CD4-positive, alpha-beta T cell treated with Interleukin-17A for 4 hours (primary cell): Measurements from ENCODE around the gene IVD.

Experiments
- DNase-seq: peaks from one replicate; pipeline ENCODE4 v3.0.0-alpha.2; 2020; ENCODE audit warnings: mixed read lengths

Gene IVD

GRCh38 chr15:40416056-40416455 lies 10.5 kb downstream of the IVD start:
- DNase-seq = no peak

- no peak for DNase-seq
Observed at GRCh38 chr15:40418126-40418525, 12.5 kb downstream of the IVD start.

DNA sequence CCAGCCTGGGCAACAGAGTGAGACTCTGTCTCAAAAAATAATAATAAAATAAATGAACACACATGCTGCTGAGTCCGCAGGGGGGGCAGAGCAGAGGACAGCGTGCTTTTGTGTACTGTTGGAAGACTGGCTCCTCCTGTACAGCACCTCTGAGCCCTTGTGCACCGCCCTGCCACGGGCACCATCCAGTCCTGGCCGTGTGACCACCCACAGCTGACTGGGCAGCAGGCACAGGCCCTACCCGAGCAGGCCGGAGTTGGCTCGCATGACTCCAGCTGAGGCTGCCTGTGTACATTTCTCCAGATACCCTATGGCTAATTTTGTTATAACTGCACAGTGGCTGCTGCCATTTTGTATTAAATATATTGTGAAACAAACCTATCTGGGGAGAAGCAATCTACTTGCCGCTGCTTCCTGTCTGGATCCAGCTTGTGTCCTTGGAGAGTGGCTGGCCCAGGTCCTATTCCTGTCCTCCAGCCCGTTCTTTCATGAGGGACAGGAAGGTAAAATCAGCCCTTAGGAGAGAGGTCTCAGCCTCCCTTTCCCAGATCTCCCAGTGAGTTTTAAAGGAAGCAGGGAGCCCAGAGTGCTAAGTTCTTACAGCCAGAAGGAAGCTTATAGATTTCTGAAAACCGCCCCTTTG lies 14.6 kb downstream of the IVD start:
- no peak for DNase-seq

GRCh38 chr15:40420793-40421192 lies 15.2 kb downstream of the IVD start:
- no peak for DNase-seq

DNA sequence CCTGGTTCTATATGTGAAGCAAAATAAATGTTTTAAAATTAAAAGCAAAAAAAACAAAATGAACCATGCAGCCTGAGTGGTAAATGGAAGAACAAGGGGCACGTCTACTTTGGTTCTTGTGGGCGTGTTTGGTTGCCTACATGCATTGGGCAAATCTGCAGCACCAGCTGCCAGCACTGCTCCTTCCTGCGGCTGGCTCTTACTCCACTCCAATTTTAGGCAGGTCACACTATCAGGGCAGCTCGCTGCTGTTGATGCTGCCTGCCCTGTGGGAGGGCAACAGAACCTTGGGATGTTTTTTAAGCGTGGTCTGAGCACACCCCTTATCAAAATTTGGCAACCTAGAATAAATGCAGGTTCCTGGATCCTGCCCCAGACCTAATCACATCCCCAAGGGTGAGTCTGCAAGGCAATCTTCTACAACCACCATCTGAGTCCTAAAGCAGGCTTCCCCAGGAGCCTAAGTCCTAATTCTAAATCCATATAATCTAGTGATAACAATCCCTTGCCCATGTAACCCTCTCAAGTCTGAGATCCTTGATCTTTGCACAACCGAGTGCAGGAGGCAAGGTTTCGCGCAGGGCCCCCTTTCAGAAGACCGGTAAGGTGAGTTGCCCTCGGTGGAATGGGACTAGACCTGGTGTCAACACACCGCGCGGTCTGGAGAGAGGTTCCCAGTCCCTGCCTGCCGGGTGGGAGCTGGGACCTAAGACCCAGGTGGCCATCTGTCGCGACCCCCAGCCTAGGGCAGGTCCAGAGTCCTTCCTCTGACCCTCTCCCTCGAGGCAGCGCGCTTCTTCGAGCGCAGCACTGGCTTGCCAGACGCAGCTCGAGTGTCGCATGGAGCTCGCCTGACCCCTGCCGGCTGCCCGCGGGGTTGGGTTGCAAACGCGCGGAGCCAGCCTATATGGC lies 15.9 kb downstream of the IVD start:
- DNase-seq = peak; percentile 85

GRCh38 chr15:40424483-40425115 lies 19.0 kb downstream of the IVD start:
- no peak for DNase-seq

DNA sequence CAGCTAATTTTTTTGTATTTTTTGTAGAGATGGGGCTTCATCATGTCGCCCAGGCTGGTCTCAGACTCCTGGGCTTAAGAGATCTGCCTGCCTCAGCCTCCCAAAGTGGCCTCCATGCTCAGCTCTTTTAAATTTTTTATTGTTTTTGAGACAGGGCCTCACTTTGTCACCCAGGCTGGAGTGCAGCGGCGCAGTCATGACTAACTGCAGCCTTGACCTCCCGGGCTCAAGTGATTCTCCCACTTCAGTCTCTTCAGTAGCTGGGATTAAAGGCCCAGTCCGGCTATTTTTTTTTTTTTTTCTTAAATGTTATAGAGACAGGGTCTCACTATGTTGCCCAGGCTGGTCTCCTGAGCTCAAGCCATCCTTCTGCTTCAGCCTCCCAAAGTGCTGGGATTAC lies 20.1 kb downstream of the IVD start:
- DNase-seq = no peak

DNA sequence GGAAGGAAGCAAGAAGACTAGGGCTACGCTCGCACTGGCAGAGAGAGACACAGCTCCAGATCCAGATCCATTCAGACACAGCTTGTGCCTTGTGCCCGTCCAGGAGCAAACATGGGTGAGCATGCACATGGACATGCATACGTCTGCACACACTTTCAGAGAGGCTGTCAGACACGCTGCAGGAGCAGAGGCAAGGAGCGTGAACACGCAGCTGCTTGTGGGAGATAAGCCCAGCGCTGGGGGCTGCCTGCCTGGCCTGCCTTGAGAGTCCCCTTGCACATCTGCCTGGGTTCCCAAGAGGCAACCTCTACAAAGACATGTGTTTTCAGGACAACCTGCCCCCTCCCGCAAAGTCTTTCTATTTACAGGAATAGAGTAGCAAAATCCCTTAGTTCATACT lies 21.6 kb downstream of the IVD start:
- DNase-seq = no peak

- DNase-seq = no peak
Observed at GRCh38 chr15:40428185-40428584, 22.6 kb downstream of the IVD start.

GRCh38 chr15:40429068-40429710 lies 23.6 kb downstream of the IVD start:
- no peak for DNase-seq

DNA sequence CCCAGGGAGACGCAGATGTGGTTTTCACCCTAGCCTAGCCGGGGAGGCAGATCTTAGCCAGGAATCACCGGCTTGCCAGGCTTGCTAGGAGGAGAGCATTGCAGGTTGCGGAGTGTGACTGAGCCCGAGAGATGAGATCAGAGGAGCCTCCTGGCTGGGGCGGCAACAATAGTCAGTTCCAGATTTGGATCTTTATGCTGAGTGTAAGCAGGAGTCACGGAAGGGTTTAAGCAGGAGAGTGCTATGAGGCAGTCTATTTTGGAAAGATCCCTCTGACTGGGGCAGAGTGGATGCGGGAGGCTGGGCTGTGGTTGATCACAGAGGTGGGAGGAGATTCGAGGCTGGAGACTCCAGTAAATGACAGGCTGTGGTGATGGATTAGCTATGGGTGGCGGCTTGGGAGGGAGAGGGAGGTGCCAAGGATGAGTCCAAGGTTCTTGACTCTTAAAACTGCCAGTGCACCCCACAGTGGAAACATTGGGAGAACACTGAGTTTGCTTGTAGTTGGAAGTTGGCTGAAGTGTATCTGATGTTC lies 24.7 kb downstream of the IVD start:
- DNase-seq = no peak

DNA sequence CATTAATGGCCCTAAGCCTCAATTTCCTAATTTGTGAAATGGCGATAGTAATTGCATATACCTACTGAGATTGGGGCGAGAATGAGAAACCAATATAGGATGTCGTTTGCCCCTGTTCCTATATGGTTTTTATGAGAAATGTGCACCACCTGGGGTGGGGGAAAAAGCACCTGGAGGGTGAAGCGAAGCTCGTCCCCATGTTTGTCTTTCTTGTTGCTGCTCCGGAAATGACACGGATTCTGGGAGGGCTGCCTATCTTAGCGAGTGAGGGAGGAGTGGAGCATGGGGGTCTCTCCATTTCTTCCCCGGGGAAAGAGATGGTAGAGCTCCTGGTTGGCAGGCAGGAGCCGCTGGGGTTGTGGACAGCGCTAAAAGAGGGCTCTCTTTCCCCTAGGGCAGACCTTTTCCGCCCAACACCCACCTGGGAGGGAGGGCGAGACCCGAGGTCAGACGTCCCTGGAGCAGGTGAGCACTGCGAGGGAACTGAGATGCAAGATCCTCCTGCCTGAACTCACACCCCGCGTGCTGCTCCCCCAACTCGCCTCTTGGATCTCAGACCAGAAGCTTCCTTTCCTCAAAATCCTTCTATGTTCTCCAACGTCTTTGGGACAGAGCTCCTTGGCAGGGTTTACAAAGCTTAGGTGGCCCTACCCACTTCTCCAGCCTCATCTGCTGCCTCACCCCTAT lies 29.6 kb downstream of the IVD start:
- no peak for DNase-seq

DNA sequence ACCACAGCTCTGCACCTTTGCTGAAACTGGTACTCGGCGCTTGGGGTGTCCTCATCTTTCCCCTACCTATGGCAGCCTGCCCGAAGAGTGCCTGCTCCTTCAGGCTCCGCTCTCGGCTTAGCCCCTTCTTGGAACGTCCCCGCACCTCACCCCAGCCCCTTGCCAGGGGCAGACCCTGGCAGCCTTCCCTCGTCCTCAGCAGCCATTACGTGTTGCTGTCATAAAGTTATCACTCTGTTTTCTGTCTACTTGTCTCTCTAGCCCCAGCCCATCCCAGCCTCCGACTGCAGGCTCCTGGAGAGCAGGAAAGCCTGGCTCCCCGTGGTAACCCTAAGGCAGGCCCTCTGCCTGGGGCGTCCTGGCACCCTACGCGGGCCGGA lies 30.1 kb downstream of the IVD start:
- peak; percentile 17 for DNase-seq

DNA sequence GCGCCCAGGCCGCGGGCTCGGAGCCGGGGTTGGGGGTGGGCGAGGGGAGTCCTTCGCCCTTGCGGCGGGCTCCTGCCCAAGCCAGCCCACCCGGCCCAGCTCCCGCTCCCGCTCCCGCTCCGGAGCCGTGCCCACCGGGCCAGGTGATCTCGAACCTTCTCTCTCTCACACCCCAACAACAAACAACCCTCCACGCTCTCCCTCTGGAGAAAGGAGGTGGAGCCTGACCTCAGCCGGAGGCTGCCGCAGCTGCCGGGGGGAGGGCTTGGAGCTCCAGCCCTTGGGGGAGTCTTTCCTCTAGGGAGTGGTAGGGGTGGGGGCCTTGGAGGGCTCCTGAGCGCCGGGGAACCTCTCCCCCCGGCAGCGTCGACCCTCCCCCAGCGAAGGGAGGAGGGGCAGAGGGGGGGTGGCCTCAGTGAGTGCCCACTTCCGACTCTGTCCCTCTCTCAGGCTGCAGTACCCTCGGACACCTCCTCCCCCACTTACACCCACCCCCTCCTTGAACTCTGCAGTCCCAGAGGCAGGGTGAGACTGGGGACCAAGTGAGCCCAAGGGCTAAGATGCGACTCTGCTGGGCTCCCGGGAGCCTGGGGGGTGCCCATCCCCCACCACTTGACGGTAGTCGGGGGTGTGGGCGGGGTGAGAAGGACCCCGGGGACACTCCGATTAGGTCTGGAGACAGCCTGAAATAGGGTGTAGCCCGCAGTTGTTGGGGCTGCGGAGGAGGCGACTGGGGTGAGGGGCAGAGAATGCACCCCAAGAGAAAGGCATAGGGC lies 30.7 kb downstream of the IVD start:
- DNase-seq = peak; percentile 39

GRCh38 chr15:40436892-40437751 lies 31.5 kb downstream of the IVD start:
- DNase-seq = no peak

GRCh38 chr15:40437752-40438687 lies 32.4 kb downstream of the IVD start:
- DNase-seq = no peak

DNA sequence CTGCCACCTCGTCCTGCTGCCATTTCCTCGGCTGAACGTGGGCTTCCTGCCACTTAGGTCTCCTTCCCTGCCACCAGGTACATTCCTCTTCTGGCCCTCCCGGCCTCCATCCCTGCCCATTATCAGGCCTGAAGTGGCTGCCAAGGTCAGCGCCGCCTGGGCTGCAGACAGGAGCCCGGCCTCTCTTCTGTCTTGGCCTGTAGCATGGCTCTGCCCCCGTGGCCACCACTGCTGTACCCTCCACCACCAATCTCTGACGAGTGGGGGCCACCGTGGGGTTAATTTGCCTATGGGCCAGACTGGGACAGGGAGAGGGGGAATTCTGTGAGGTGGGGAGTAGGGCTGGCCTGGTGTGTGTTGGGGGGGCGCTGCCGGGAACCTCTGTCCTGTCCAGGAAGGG lies 33.1 kb downstream of the IVD start:
- DNase-seq = no peak

GRCh38 chr15:40439461-40439959 lies 33.9 kb downstream of the IVD start:
- no peak for DNase-seq
